CD4-positive, alpha-beta T cell treated with Interleukin-17A for 1 hour (primary cell): ENCODE results near the gene TEFM.
"Not testable (repeated sequence)": the region's sequence is repeated elsewhere in the genome, so short reads cannot be mapped to it uniquely, and the experiment has no call there.

ENCODE experiments used
- DNase-seq: peaks from one replicate; pipeline ENCODE4 v3.0.0-alpha.2; 2020

Gene TEFM

GRCh38 chr17:30920683-30921543, 14.9 kb upstream of the TEFM start:
- no peak for DNase-seq

GRCh38 chr17:30920282-30920681, 14.2 kb upstream of the TEFM start:
- DNase-seq = no peak

GRCh38 chr17:30917050-30917449, 11.0 kb upstream of the TEFM start:
- DNase-seq = no peak

- DNase-seq = no peak
Observed at GRCh38 chr17:30915833-30916611, 10.0 kb upstream of the TEFM start.

GRCh38 chr17:30913955-30914354, 7.9 kb upstream of the TEFM start:
- DNase-seq = no peak

- DNase-seq = not testable (repeated sequence)
Observed at GRCh38 chr17:30910151-30910550, 4.1 kb upstream of the TEFM start.

- DNase-seq = no peak
Observed at GRCh38 chr17:30908717-30909420, 2.8 kb upstream of the TEFM start.

- DNase-seq = no peak
Observed at GRCh38 chr17:30905742-30906100, 317 bp downstream of the TEFM start.

GRCh38 chr17:30897311-30897710, 8.7 kb downstream of the TEFM start:
- DNase-seq = no peak

- DNase-seq = no peak
Observed at GRCh38 chr17:30894236-30894635, 11.8 kb downstream of the TEFM start.

- no peak for DNase-seq
Observed at GRCh38 chr17:30886187-30886586, 19.9 kb downstream of the TEFM start.

GRCh38 chr17:30869005-30869404, 37.0 kb downstream of the TEFM start:
- no peak for DNase-seq

- DNase-seq = no peak
Observed at GRCh38 chr17:30864636-30865035, 41.4 kb downstream of the TEFM start.

- no peak for DNase-seq
Observed at GRCh38 chr17:30858556-30859250, 47.3 kb downstream of the TEFM start.

GRCh38 chr17:30854146-30854545, 51.9 kb downstream of the TEFM start:
- DNase-seq = no peak
